NB4 (cell line): Measurements from ENCODE around the gene ADORA2B.

Experiments
- CTCF ChIP-seq: IDR thresholded peaks from one replicate; pipeline ENCODE4 v1.5.1; 2012; ENCODE audit warnings: low read depth, low read length
- MYC ChIP-seq: IDR thresholded peaks from 2 replicates; pipeline ENCODE4 v1.6.1; 2011; ENCODE audit warnings: low read depth, low read length
- POLR2A ChIP-seq: IDR thresholded peaks from 2 replicates; pipeline ENCODE4 v1.6.1; 2011; ENCODE audit warnings: mild to moderate bottlenecking; ENCODE audit not compliant: insufficient read length; ENCODE audit errors: extremely low read depth

- no peak for TF ChIP-seq CTCF
- no peak for TF ChIP-seq POLR2A
- no peak for TF ChIP-seq MYC
Observed at GRCh38 chr17:15951368-15952047, 6.6 kb downstream of the ADORA2B start.
